HEK293 (cell line): ENCODE measurements around the gene FARSA.

Experiments used
- CTCF ChIA-PET: fragments of 350-600 bp; formaldehyde crosslinking; extraction: SDS; loops from one replicate; lab custom pipeline; 2021; ENCODE audit warnings: antibody characterized with exemption; lab: Yijun Ruan, JAX
- POLR2A ChIA-PET: fragments of 300-600 bp; formaldehyde crosslinking; extraction: SDS; loops from one replicate; lab custom pipeline; 2020; ENCODE audit warnings: antibody characterized with exemption, inconsistent platforms; lab: Yijun Ruan, JAX
- H3K27ac ChIP-seq: fragments of 200-500 bp; sonication (Bioruptor generic); 2 replicates; pipeline ENCODE4 v1.5.1; 2014; ENCODE audit warnings: low read depth, low read length, control low read depth, inconsistent platforms; ENCODE audit errors: extremely low read depth
- H3K36me3 ChIP-seq, 2 experiments: fragments of 200-500 bp in 1 of 2; sonication (Bioruptor generic) in 1 of 2; 1 replicate in 1 of 2; 2 replicates in 1 of 2; pipeline ENCODE4 v1.5.1; 2014 to 2017; ENCODE audit warnings: inconsistent platforms in 2 of 2, low read length in 2 of 2; ENCODE audit not compliant: control insufficient read depth in 2 of 2, insufficient read depth in 1 of 2
- H3K4me1 ChIP-seq: fragments of 200-500 bp; sonication (Bioruptor generic); 2 replicates; pipeline ENCODE4 v1.5.1; 2014; ENCODE audit warnings: mild to moderate bottlenecking, low read length, inconsistent platforms; ENCODE audit not compliant: control insufficient read depth, insufficient read depth
- H3K4me3 ChIP-seq: 2 replicates; pipeline ENCODE4 v1.5.1; 2011; ENCODE audit warnings: low read depth, mild to moderate bottlenecking, control low read depth, low read length, moderate library complexity
- H3K9me3 ChIP-seq: fragments of 200-500 bp; sonication (Bioruptor generic); 2 replicates; pipeline ENCODE4 v1.5.1; 2014; ENCODE audit warnings: low read depth, low read length, inconsistent platforms; ENCODE audit not compliant: control insufficient read depth, insufficient read depth
- KLF1 ChIP-seq: fragments of 450-650 bp; formaldehyde crosslinking; IDR thresholded peaks from 2 replicates; pipeline ENCODE4 v1.5.1; 2016; ENCODE audit warnings: missing biosample characterization, missing genetic modification characterization
- MYNN ChIP-seq: fragments of 450-650 bp; formaldehyde crosslinking; IDR thresholded peaks from 2 replicates; pipeline ENCODE4 v1.5.1; 2016; ENCODE audit warnings: missing biosample characterization, missing genetic modification characterization, borderline replicate concordance
- OVOL3 ChIP-seq: fragments of 450-650 bp; formaldehyde crosslinking; IDR thresholded peaks from 2 replicates; pipeline ENCODE4 v1.5.1; 2016; ENCODE audit warnings: missing biosample characterization, missing genetic modification characterization
- ZBTB49 ChIP-seq: fragments of 450-650 bp; formaldehyde crosslinking; IDR thresholded peaks from 2 replicates; pipeline ENCODE4 v1.5.1; 2016; ENCODE audit warnings: missing biosample characterization, missing genetic modification characterization, low read depth
- ZBTB6 ChIP-seq: fragments of 450-650 bp; formaldehyde crosslinking; IDR thresholded peaks from 2 replicates; pipeline ENCODE4 v1.5.1; 2017; ENCODE audit warnings: missing biosample characterization, missing genetic modification characterization
- ZBTB8A ChIP-seq: fragments of 450-650 bp; formaldehyde crosslinking; IDR thresholded peaks from 2 replicates; pipeline ENCODE4 v1.5.1; 2016; ENCODE audit warnings: missing biosample characterization, missing genetic modification characterization
- ZNF121 ChIP-seq: fragments of 450-650 bp; formaldehyde crosslinking; IDR thresholded peaks from 2 replicates; pipeline ENCODE4 v1.5.1; 2016; ENCODE audit warnings: missing biosample characterization, missing genetic modification characterization
- ZNF221 ChIP-seq: fragments of 450-650 bp; formaldehyde crosslinking; IDR thresholded peaks from 2 replicates; pipeline ENCODE4 v1.5.1; 2017; ENCODE audit warnings: missing biosample characterization, missing genetic modification characterization, borderline replicate concordance
- ZNF280C ChIP-seq: fragments of 450-650 bp; formaldehyde crosslinking; IDR thresholded peaks from 2 replicates; pipeline ENCODE4 v1.5.1; 2016; ENCODE audit warnings: missing biosample characterization, missing genetic modification characterization
- ZNF362 ChIP-seq: fragments of 450-650 bp; formaldehyde crosslinking; IDR thresholded peaks from 2 replicates; pipeline ENCODE4 v1.5.1; 2016; ENCODE audit warnings: missing biosample characterization, missing genetic modification characterization
- ZNF529 ChIP-seq: fragments of 450-650 bp; formaldehyde crosslinking; IDR thresholded peaks from 2 replicates; pipeline ENCODE4 v1.5.1; 2017; ENCODE audit warnings: missing genetic modification characterization, missing biosample characterization; ENCODE audit not compliant: insufficient replicate concordance
- ZNF549 ChIP-seq: fragments of 450-650 bp; IDR thresholded peaks from 2 replicates; pipeline ENCODE4 v1.5.1; 2018; ENCODE audit warnings: missing biosample characterization, missing genetic modification characterization, mild to moderate bottlenecking, inconsistent platforms, moderate library complexity
- ZNF571 ChIP-seq: fragments of 450-650 bp; formaldehyde crosslinking; IDR thresholded peaks from 2 replicates; pipeline ENCODE4 v1.5.0; 2017; ENCODE audit warnings: missing biosample characterization, missing genetic modification characterization
- ZNF580 ChIP-seq: fragments of 450-650 bp; formaldehyde crosslinking; IDR thresholded peaks from 2 replicates; pipeline ENCODE4 v1.5.1; 2016; ENCODE audit warnings: missing biosample characterization, missing genetic modification characterization
- ZNF600 ChIP-seq: fragments of 450-650 bp; formaldehyde crosslinking; IDR thresholded peaks from 2 replicates; pipeline ENCODE4 v1.5.1; 2016; ENCODE audit warnings: missing biosample characterization, missing genetic modification characterization
- ZNF629 ChIP-seq: fragments of 450-650 bp; formaldehyde crosslinking; IDR thresholded peaks from 2 replicates; pipeline ENCODE4 v1.5.1; 2017; ENCODE audit warnings: missing biosample characterization, missing genetic modification characterization
- ZNF777 ChIP-seq: fragments of 450-650 bp; formaldehyde crosslinking; IDR thresholded peaks from 2 replicates; pipeline ENCODE4 v1.5.1; 2017; ENCODE audit warnings: missing biosample characterization, missing genetic modification characterization, borderline replicate concordance
- ZNF791 ChIP-seq: fragments of 450-650 bp; formaldehyde crosslinking; IDR thresholded peaks from 2 replicates; pipeline ENCODE4 v1.5.1; 2016; ENCODE audit warnings: missing biosample characterization, missing genetic modification characterization
- ZSCAN4 ChIP-seq: fragments of 450-650 bp; formaldehyde crosslinking; IDR thresholded peaks from 2 replicates; pipeline ENCODE4 v1.5.1; 2017; ENCODE audit warnings: missing biosample characterization, missing genetic modification characterization

Gene FARSA

GRCh38 chr19:12924621-12925310, 8.7 kb downstream of the FARSA start:
- Histone ChIP-seq H3K36me3 (peaks cover 45 to 69% of the 10 kb centered on the region in 2 experiments), H3K27ac (no peak overlapping the region), H3K9me3 (no peaks in the 10 kb centered on the region), H3K4me3 (no peak overlapping the region), H3K4me1 (no peaks in the 10 kb centered on the region)
- POLR2A ChIA-PET: no interaction called here
- TF ChIP-seq ZNF362 (tag by site-specific recombination) (no peak), ZNF549 (no peak), ZNF600 (tag by site-specific recombination) (no peak), ZNF280C (tag by site-specific recombination) (no peak), ZNF777 (tag by site-specific recombination) (no peak), ZSCAN4 (tag by site-specific recombination) (no peak), ZNF580 (no peak), ZBTB49 (tag by site-specific recombination) (no peak), ZNF221 (tag by site-specific recombination) (no peak), KLF1 (tag by site-specific recombination) (no peak), ZNF529 (no peak), ZBTB6 (tag by site-specific recombination) (no peak), ZNF791 (tag by site-specific recombination) (no peak), ZNF571 (no peak), MYNN (tag by site-specific recombination) (no peak), ZBTB8A (tag by site-specific recombination) (no peak), OVOL3 (tag by site-specific recombination) (no peak), ZNF629 (tag by site-specific recombination) (no peak), ZNF121 (tag by site-specific recombination) (no peak)
- CTCF ChIA-PET: interaction anchor here (0.7 kb wide), 1 partner anchor 68 kb away, joined by 3 read pairs; no protein-coding TSS in a partner anchor
